GM23338 (cell line): ENCODE results near the gene CD79A.

ENCODE experiments used
- EZH2 ChIP-seq: fragments of 200-600 bp; sonication (generic); IDR thresholded peaks from one replicate; pipeline ENCODE4 v1.8.0; 2017; ENCODE audit warnings: antibody characterized with exemption, mild to moderate bottlenecking, low read depth; ENCODE audit not compliant: unreplicated experiment
- POLR2AphosphoS5 ChIP-seq: IDR thresholded peaks from 2 replicates; pipeline ENCODE4 v1.6.1; 2016; ENCODE audit warnings: antibody characterized with exemption, low read depth
- TF ChIP-seq, protein P1 (sequence below), 2 experiments: fragments of 200-600 bp in 1 of 2; sonication (generic) in 1 of 2; conservative IDR thresholded peaks; 2 replicates each; pipeline versions ENCODE4 v1.5.1 to v1.6.1; 2016 to 2017; ENCODE audit warnings: antibody characterized with exemption in 2 of 2, low read depth in 2 of 2, mild to moderate bottlenecking in 2 of 2, moderate library complexity in 1 of 2

GRCh38 chr19:41906271-41906670, 29.2 kb downstream of the CD79A start:
- TF ChIP-seq, protein P1, sequence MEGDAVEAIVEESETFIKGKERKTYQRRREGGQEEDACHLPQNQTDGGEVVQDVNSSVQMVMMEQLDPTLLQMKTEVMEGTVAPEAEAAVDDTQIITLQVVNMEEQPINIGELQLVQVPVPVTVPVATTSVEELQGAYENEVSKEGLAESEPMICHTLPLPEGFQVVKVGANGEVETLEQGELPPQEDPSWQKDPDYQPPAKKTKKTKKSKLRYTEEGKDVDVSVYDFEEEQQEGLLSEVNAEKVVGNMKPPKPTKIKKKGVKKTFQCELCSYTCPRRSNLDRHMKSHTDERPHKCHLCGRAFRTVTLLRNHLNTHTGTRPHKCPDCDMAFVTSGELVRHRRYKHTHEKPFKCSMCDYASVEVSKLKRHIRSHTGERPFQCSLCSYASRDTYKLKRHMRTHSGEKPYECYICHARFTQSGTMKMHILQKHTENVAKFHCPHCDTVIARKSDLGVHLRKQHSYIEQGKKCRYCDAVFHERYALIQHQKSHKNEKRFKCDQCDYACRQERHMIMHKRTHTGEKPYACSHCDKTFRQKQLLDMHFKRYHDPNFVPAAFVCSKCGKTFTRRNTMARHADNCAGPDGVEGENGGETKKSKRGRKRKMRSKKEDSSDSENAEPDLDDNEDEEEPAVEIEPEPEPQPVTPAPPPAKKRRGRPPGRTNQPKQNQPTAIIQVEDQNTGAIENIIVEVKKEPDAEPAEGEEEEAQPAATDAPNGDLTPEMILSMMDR (conservative IDR thresholded peaks at IDR 0.05; ENCODE audit: low read depth in 2 of 2): no peak
- TF ChIP-seq POLR2AphosphoS5: no peak
- no peak for TF ChIP-seq EZH2
